ENCODE measurements around the gene NATD1. TPM values are rescaled to one million over a fixed set of nuclear protein-coding genes. Genes with fewer than 3 reads are reported as not detected.
A peak's percentile ranks its signal among the peaks of the same experiment; 100 is the strongest.

The NATD1 gene
- total and polyA plus RNA-seq, 11 donors = 8.0 to 38.4 (median 18.7) TPM

- intact Hi-C loops (cut with DNase I) = loop anchor here in 3 of 10 donors (10.0 kb wide), 3 partner anchors 53 to 183 kb away; partner anchors contain the start of gene DHRS7B (in 2 of the 3)
- 81 to 94% (median 87%) methylated on average over 2 to 3 of the region's 3 CpGs for WGBS, 4 donors
- Histone ChIP-seq H3K4me1 (peaks cover 0 to 20% (median 14%) of the 10 kb centered on the region in 12 donors), H3K27me3 (no peaks in the 10 kb centered on the region), H3K27ac (no peak overlapping the region), H3K36me3 (no peaks in the 10 kb centered on the region), H3K9me3 (no peaks in the 10 kb centered on the region), H3K4me3 (no peak overlapping the region)
- no peak for DNase-seq
- no peak for ATAC-seq
- TF ChIP-seq POLR2A (IDR thresholded peaks at IDR 0.05) (no peak), CTCF (IDR thresholded peaks at IDR 0.05) (no peak)
These were observed 19.0 kb upstream of the NATD1 start for GRCh38 chr17:21272250-21272649.

GRCh38 chr17:21271454-21272183 is 18.4 kb upstream of the NATD1 start:
- intact Hi-C loops (cut with DNase I) = loop anchor here in 3 of 10 donors (10.0 kb wide), 3 partner anchors 53 to 183 kb away; partner anchors contain the start of gene DHRS7B (in 2 of the 3)
- no peak overlapping the region for H3K4me3 ChIP-seq
- ATAC-seq (no peak), DNase-seq (no peak)
- H3K9me3 ChIP-seq = no peaks in the 10 kb centered on the region
- peaks cover 0 to 20% (median 14%) of the 10 kb centered on the region in 12 donors for H3K4me1 ChIP-seq
- H3K27ac ChIP-seq = no peak overlapping the region
- WGBS, 4 donors = 87 to 91% (median 89%) methylated on average over 7 to 10 of the region's 10 CpGs
- H3K36me3 ChIP-seq = no peaks in the 10 kb centered on the region
- TF ChIP-seq CTCF (IDR thresholded peaks at IDR 0.05) (no peak), POLR2A (IDR thresholded peaks at IDR 0.05) (no peak)
- no peaks in the 10 kb centered on the region for H3K27me3 ChIP-seq

GRCh38 chr17:21269394-21269793 is 16.2 kb upstream of the NATD1 start:
- intact Hi-C loops (cut with DNase I) = no loop called here
- TF ChIP-seq CTCF (IDR thresholded peaks at IDR 0.05) = no peak
- no peak for TF ChIP-seq POLR2A (IDR thresholded peaks at IDR 0.05)
- Histone ChIP-seq H3K27me3 (no peaks in the 10 kb centered on the region), H3K27ac (no peak overlapping the region), H3K9me3 (no peaks in the 10 kb centered on the region), H3K4me3 (no peak overlapping the region), H3K36me3 (no peaks in the 10 kb centered on the region), H3K4me1 (peaks cover 0 to 7% (median 0%) of the 10 kb centered on the region in 12 donors)
- WGBS, 4 donors = 52 to 57% (median 55%) methylated on average over 8 of the region's 8 CpGs
- ATAC-seq = no peak
- no peak for DNase-seq

- intact Hi-C loops (cut with DNase I) = no loop called here
- Histone ChIP-seq H3K27me3 (no peaks in the 10 kb centered on the region), H3K4me1 (peaks cover 0 to 7% (median 0%) of the 10 kb centered on the region in 12 donors), H3K27ac (peak overlapping the region in 1 of 12 donors; percentile 37), H3K4me3 (no peak overlapping the region), H3K36me3 (no peaks in the 10 kb centered on the region), H3K9me3 (no peaks in the 10 kb centered on the region)
- DNase-seq (no peak), ATAC-seq (no peak)
- no peak for TF ChIP-seq CTCF (IDR thresholded peaks at IDR 0.05)
- TF ChIP-seq POLR2A (IDR thresholded peaks at IDR 0.05) = no peak
- 74 to 87% (median 80%) methylated on average over 7 of the region's 7 CpGs for WGBS, 4 donors
These were observed 15.5 kb upstream of the NATD1 start for GRCh38 chr17:21268596-21269188.
